HG03521 (cell line): ENCODE results near the gene WASHC2A.
"Not testable (repeated sequence)": the region's sequence is repeated elsewhere in the genome, so short reads cannot be mapped to it uniquely, and the experiment has no call there.

Source experiments
- ATAC-seq: cut with Tn5 transposase; IDR thresholded peaks from one replicate; pipeline ENCODE4 v1.9.1; 2021; ENCODE audit warnings: mild to moderate bottlenecking, moderate library complexity; ENCODE audit not compliant: unreplicated experiment

The WASHC2A gene

DNA sequence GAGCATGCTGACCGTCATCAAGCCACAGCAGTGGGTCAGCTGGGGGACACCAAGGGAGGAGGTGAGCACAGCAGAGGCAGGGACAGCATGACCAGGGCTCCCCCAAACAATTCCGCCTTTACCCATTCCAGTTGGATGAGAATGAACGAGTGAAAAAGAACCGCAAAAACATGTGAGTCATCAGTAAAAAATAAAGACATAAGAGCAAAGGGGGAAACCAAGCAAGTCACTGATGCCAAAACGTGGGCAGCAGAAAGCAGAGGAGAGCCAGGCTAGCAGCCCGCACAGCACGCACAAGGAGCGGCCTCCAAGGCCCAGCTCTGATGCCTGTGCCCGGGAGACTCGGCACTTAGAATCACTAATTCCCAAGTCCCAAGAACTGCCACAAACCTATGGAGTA lies 7.8 kb upstream of the WASHC2A start:
- ATAC-seq = not testable (repeated sequence)

GRCh38 chr10:50061548-50061947 lies 6.2 kb upstream of the WASHC2A start:
- not testable (repeated sequence) for ATAC-seq

- ATAC-seq = no peak
These were observed 4.7 kb upstream of the WASHC2A start for GRCh38 chr10:50063100-50063499.

GRCh38 chr10:50068352-50068659 lies 552 bp downstream of the WASHC2A start:
- ATAC-seq = not testable (repeated sequence)

- not testable (repeated sequence) for ATAC-seq
These were observed 7.4 kb downstream of the WASHC2A start for GRCh38 chr10:50075139-50075538.

DNA sequence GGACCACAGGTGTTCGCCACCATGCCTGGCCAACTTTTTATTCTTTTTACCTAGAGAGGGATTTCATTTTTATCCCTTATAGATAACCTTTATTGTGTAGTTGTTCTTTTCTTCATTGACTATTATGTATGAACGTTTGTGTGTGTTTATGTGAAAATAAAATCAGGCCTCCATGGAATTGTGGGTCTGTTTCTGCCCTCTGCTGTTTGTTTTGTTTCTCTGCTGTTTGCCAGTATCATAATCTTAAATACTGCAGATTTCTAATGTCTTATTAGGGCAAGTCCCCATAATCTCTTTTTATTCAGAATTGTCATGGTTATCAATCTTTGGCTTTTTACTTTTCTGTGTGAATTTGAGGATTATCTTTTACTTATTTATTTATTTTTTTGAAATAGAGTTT lies 7.8 kb downstream of the WASHC2A start:
- not testable (repeated sequence) for ATAC-seq

GRCh38 chr10:50091304-50091703 lies 23.6 kb downstream of the WASHC2A start:
- not testable (repeated sequence) for ATAC-seq

DNA sequence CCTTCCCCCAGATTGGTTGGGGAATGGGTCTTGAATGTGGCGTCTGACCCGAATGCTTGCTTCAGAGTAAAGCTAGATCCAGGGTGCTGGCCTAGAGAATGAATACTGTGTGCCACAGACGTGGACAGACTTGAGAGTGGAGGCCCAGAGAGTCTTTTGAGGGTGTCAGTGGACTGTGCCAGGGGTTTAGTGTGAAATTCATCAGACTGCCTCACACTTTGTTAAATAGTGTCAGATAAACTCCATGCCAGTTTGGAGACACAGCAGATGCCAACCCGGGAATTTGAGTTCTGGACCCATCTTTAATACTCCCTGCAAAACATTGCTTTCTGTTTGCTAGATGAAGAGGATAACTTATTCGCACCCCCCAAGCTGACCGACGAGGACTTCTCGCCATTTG lies 25.2 kb downstream of the WASHC2A start:
- ATAC-seq = not testable (repeated sequence)

DNA sequence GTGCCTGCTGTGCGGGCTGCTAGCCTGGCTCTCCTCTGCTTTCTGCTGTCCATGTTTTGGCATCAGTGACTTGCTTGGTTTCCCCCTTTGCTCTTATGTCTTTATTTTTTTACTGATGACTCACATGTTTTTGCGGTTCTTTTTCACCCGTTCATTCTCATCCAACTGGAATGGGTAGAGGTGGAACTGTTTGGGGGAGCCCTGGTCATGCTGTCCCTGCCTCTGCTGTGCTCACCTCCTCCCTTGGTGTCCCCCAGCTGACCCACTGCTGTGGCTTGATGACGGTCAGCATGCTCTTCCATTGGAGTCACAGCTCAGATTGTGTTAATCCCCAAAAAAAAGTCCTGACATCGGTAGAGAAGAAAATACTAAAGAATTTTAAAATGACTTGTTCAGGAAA lies 26.9 kb downstream of the WASHC2A start:
- not testable (repeated sequence) for ATAC-seq

DNA sequence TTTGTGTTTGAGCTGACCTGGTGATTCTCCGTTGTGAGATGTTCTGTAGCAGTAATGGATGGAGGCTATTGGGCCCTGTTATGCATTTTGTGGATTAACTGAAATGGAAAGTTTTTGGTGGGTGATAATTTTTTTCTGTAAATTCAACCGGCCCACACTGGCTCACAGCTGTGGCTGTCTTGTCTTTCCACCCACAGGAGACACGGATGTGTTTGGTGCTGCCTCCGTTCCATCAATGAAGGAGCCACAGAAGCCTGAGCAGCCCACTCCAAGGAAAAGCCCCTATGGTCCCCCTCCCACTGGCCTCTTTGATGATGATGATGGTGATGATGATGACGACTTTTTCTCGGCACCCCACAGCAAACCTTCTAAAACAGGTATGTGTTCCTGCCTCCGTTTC lies 27.6 kb downstream of the WASHC2A start:
- ATAC-seq = not testable (repeated sequence)

DNA sequence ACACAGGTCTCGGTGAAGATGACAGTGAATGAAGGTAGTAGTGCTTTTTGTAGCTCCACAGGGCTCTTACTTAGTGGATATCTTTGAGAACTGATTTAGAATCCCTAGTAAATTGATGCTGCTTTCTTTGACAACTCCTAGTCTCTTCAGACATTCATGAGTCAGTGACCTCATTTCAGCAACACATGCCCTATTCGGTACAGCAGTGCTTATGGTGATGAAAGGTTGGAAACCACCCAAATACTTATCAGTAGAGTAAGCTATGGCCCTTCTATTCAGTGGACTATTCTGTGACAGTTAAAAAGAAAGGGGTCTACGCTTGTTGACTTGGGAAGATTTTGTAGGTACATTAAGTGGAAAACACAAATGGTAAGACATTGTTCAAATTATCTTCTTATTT lies 29.0 kb downstream of the WASHC2A start:
- ATAC-seq = not testable (repeated sequence)

- ATAC-seq = not testable (repeated sequence)
These were observed 30.9 kb downstream of the WASHC2A start for GRCh38 chr10:50098645-50099044.

GRCh38 chr10:50101139-50101582 lies 33.4 kb downstream of the WASHC2A start:
- not testable (repeated sequence) for ATAC-seq

GRCh38 chr10:50101747-50102146 lies 34.0 kb downstream of the WASHC2A start:
- not testable (repeated sequence) for ATAC-seq

- not testable (repeated sequence) for ATAC-seq
These were observed 34.5 kb downstream of the WASHC2A start for GRCh38 chr10:50102267-50102666.

GRCh38 chr10:50108999-50109698 lies 41.4 kb downstream of the WASHC2A start:
- ATAC-seq = not testable (repeated sequence)

GRCh38 chr10:50112419-50113112 lies 44.8 kb downstream of the WASHC2A start:
- not testable (repeated sequence) for ATAC-seq

GRCh38 chr10:50126765-50127164 lies 59.0 kb downstream of the WASHC2A start:
- ATAC-seq = not testable (repeated sequence)

GRCh38 chr10:50127770-50128292 lies 60.1 kb downstream of the WASHC2A start:
- ATAC-seq = not testable (repeated sequence)

DNA sequence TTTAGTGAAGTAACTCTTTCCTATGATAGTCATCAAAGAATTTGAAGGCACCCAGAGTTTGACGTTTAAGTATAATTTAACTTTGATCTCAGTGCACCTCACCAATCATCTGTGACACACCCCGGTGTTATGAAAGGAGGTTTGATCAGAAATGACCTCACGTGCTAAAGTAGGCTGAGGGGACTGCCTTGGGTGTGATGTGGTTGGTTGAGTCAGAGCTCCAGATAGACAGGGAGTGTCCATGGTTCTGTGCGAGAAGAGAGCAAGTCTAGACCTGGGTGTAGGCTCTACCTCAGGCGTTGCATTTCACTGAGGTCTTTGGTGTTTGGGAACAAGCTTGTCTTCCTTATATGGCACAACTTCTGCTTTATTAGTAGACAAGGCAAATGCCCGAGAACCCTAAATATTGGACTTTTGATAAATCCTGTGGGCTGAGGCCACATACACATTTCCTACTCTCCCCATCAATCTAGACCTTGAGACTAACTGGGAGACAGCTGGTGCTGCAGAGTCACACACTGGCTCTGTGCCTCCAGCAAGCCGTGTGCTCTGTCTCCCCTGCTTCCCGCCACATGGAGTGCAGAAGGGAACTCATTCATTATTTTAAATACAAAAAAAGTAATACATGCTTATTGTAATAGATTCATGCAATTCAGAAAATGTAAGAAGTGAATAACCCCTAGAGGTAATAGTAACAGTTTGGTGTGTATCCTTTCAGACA lies 63.7 kb downstream of the WASHC2A start:
- not testable (repeated sequence) for ATAC-seq

GRCh38 chr10:50132322-50132721 lies 64.6 kb downstream of the WASHC2A start:
- not testable (repeated sequence) for ATAC-seq
